SK-N-SH (cell line): ENCODE measurements around the gene ECEL1. TPM values are rescaled to one million over a fixed set of nuclear protein-coding genes. Genes with fewer than 3 reads are reported as not detected.

ENCODE experiments used
- CTCF ChIA-PET: fragments of 300-600, 350-600 bp; formaldehyde crosslinking; extraction: SDS; loops from one replicate; lab custom pipeline; 2021; lab: Yijun Ruan, JAX
- POLR2A ChIA-PET: fragments of 350-600 bp; sonication (Branson Sonifier 250); formaldehyde crosslinking; extraction: SDS; loops from one replicate; lab custom pipeline; 2020; ENCODE audit warnings: antibody characterized with exemption, inconsistent platforms; lab: Yijun Ruan, JAX
- DNase-seq: peaks from one replicate; pipeline ENCODE4 v3.0.0; 2012
- H2AFZ ChIP-seq: fragments of 200-600 bp; sonication (generic); 2 replicates; pipeline ENCODE4 v1.8.1; 2016; ENCODE audit warnings: antibody characterized with exemption, mild to moderate bottlenecking, low read depth
- H3F3A ChIP-seq: fragments of 200-600 bp; sonication (generic); replicated peaks from 2 replicates; pipeline ENCODE3; 2016; ENCODE audit warnings: antibody characterized with exemption, mild to moderate bottlenecking; ENCODE audit not compliant: insufficient read depth
- H3K27ac ChIP-seq, 2 experiments: fragments of 200-500 bp in 1 of 2; fragments of 200-600 bp in 1 of 2; sonication (Bioruptor generic) in 1 of 2; sonication (generic), shearing (Covaris generic) in 1 of 2; 2 replicates each; pipeline versions ENCODE4 v1.5.1 to v1.6.1; 2014 to 2016; ENCODE audit warnings: low read depth in 2 of 2, inconsistent platforms in 1 of 2, low read length in 1 of 2, mild to moderate bottlenecking in 1 of 2, mixed read lengths in 1 of 2
- H3K27me3 ChIP-seq: fragments of 200-600 bp; sonication (generic), shearing (Covaris generic); 2 replicates; pipeline ENCODE4 v1.6.1; 2016; ENCODE audit warnings: mixed run types; ENCODE audit not compliant: insufficient read depth
- H3K36me3 ChIP-seq, 2 experiments: fragments of 200-500 bp in 1 of 2; fragments of 200-600 bp in 1 of 2; sonication (Bioruptor generic) in 1 of 2; sonication (generic) in 1 of 2; replicated peaks in 1 of 2; 2 replicates each; pipeline versions ENCODE3 to v1.5.1; 2014 to 2016; ENCODE audit warnings: low read length in 1 of 2, mild to moderate bottlenecking in 1 of 2; ENCODE audit not compliant: insufficient read depth in 2 of 2, control insufficient read depth in 1 of 2
- H3K4me1 ChIP-seq, 2 experiments: fragments of 200-500 bp in 1 of 2; fragments of 200-600 bp in 1 of 2; sonication (Bioruptor generic) in 1 of 2; sonication (generic), shearing (Covaris generic) in 1 of 2; 2 replicates each; pipeline versions ENCODE4 v1.5.1 to v1.6.1; 2014 to 2016; ENCODE audit warnings: low read depth in 1 of 2, low read length in 1 of 2, mixed run types in 1 of 2; ENCODE audit not compliant: insufficient read depth in 2 of 2, control insufficient read depth in 1 of 2
- H3K4me2 ChIP-seq: fragments of 200-600 bp; sonication (generic), shearing (Covaris generic); 2 replicates; pipeline ENCODE4 v1.6.1; 2017; ENCODE audit warnings: mixed run types
- H3K4me3 ChIP-seq, 2 experiments: fragments of 200-500 bp in 1 of 2; fragments of 200-600 bp in 1 of 2; sonication (Bioruptor generic) in 1 of 2; sonication (generic), shearing (Covaris generic) in 1 of 2; 2 replicates each; pipeline versions ENCODE4 v1.5.1 to v1.8.1; 2014 to 2016; ENCODE audit warnings: low read depth in 2 of 2, inconsistent platforms in 1 of 2, low read length in 1 of 2, mild to moderate bottlenecking in 1 of 2, mixed read lengths in 1 of 2, moderate library complexity in 1 of 2
- H3K79me2 ChIP-seq: fragments of 200-600 bp; sonication (generic); 2 replicates; pipeline ENCODE4 v1.8.1; 2017; ENCODE audit warnings: mild to moderate bottlenecking; ENCODE audit not compliant: insufficient read depth
- H3K9ac ChIP-seq: fragments of 200-600 bp; sonication (generic); 2 replicates; pipeline ENCODE4 v1.6.1; 2017; ENCODE audit warnings: mixed run types
- H3K9me2 ChIP-seq: fragments of 200-600 bp; sonication (generic); 2 replicates; pipeline ENCODE4 v1.6.1; 2017; ENCODE audit warnings: mixed run types
- H3K9me3 ChIP-seq: fragments of 200-600 bp; sonication (generic); 2 replicates; pipeline ENCODE4 v1.6.1; 2017; ENCODE audit warnings: mixed run types, mild to moderate bottlenecking, moderate library complexity
- H4K20me1 ChIP-seq: fragments of 200-600 bp; sonication (generic); 2 replicates; pipeline ENCODE4 v1.6.1; 2017; ENCODE audit warnings: mild to moderate bottlenecking, mixed run types; ENCODE audit not compliant: insufficient read depth
- FOSL2 ChIP-seq: IDR thresholded peaks from 2 replicates; pipeline ENCODE4 v1.4.0; 2012; ENCODE audit warnings: low read depth, mild to moderate bottlenecking, moderate library complexity, borderline replicate concordance
- FOXJ3 ChIP-seq: sonication (generic); formaldehyde crosslinking; IDR thresholded peaks from 2 replicates; pipeline ENCODE4 v1.5.1; 2020; ENCODE audit warnings: mild to moderate bottlenecking, missing genetic modification reagents
- FOXM1 ChIP-seq: IDR thresholded peaks from 2 replicates; pipeline ENCODE4 v1.4.0; 2012; ENCODE audit warnings: low read depth, mild to moderate bottlenecking
- IRF3 ChIP-seq: fragments of 150-350 bp; IDR thresholded peaks from 2 replicates; pipeline ENCODE4 v1.6.1; 2016; ENCODE audit warnings: mild to moderate bottlenecking, low read depth, low read length
- JUND ChIP-seq: IDR thresholded peaks from 2 replicates; pipeline ENCODE4 v1.4.0; 2012
- MEF2A ChIP-seq: IDR thresholded peaks from 2 replicates; pipeline ENCODE4 v1.4.0; 2012; ENCODE audit warnings: low read depth, borderline replicate concordance
- NFIC ChIP-seq: IDR thresholded peaks from 2 replicates; pipeline ENCODE4 v1.4.0; 2012; ENCODE audit warnings: borderline replicate concordance
- NRF1 ChIP-seq: IDR thresholded peaks from 2 replicates; pipeline ENCODE4 v1.6.1; 2012; ENCODE audit warnings: low read depth, mild to moderate bottlenecking, low read length
- POLR2AphosphoS5 ChIP-seq: IDR thresholded peaks from 2 replicates; pipeline ENCODE4 v1.6.1; 2012; ENCODE audit warnings: low read depth, low read length
- RAD21 ChIP-seq: IDR thresholded peaks from 2 replicates; pipeline ENCODE4 v1.6.1; 2012; ENCODE audit warnings: mild to moderate bottlenecking, low read length
- RCOR1 ChIP-seq: fragments of 150-350 bp; IDR thresholded peaks from 2 replicates; pipeline ENCODE4 v1.6.1; 2017; ENCODE audit warnings: antibody characterized with exemption, low read length
- REST ChIP-seq: IDR thresholded peaks from 2 replicates; pipeline ENCODE4 v1.6.1; 2012; ENCODE audit warnings: mild to moderate bottlenecking, low read depth, low read length, moderate library complexity
- SIN3A ChIP-seq: IDR thresholded peaks from 2 replicates; pipeline ENCODE4 v1.6.1; 2012; ENCODE audit warnings: low read depth, mild to moderate bottlenecking, low read length, moderate library complexity, borderline replicate concordance
- SMC3 ChIP-seq: IDR thresholded peaks from 2 replicates; pipeline ENCODE4 v1.6.1; 2012; ENCODE audit warnings: low read depth, low read length, improper control_type of control experiment
- TAF1 ChIP-seq: IDR thresholded peaks from 2 replicates; pipeline ENCODE4 v1.6.1; 2012; ENCODE audit warnings: low read depth, mild to moderate bottlenecking, low read length, moderate library complexity, borderline replicate concordance
- TEAD4 ChIP-seq: IDR thresholded peaks from 2 replicates; pipeline ENCODE4 v1.4.0; 2012; ENCODE audit warnings: mild to moderate bottlenecking, borderline replicate concordance; ENCODE audit not compliant: insufficient read depth
- USF2 ChIP-seq: fragments of 150-350 bp; IDR thresholded peaks from 2 replicates; pipeline ENCODE4 v1.6.1; 2017; ENCODE audit warnings: antibody characterized with exemption, low read length, low read depth, borderline replicate concordance
- YY1 ChIP-seq: IDR thresholded peaks from 2 replicates; pipeline ENCODE4 v1.4.0; 2012; ENCODE audit warnings: low read depth, mild to moderate bottlenecking
- WGBS: methylation state at CpG from one replicate; pipeline ENCODE4 v1.1.6; 2017; ENCODE audit warnings: low lambda C conversion rate; 5-methylcytosine and 5-hydroxymethylcytosine counted together
- polyA plus RNA-seq, 3 experiments: library from polyadenylated mRNA; depleted of rRNA; stranded (reverse); fragments of >200 nt; gene quantifications; 2 replicates each; pipeline ENCODE4 v1.2.3, GENCODE V29; 2012

The ECEL1 gene
- polyA plus RNA-seq, 1 of the 3 experiments (the other 2 are of a cell fraction): not detected

GRCh38 chr2:232476045-232476444, 11.6 kb downstream of the ECEL1 start (continued):
- no peak for TF ChIP-seq IRF3
- no peak for TF ChIP-seq JUND
- TF ChIP-seq MEF2A: no peak
- TF ChIP-seq FOXM1: no peak
- no peak for TF ChIP-seq SMC3
- TF ChIP-seq TEAD4: no peak
- TF ChIP-seq, all 33 proteins: peak for 0

- ChIA-PET CTCF (interaction anchor here (0.7 to 7.7 kb wide), 6 partner anchors 9 to 49 kb away, joined by 3 to 56 read pairs (median 4); partner anchors contain the start of gene PRSS56), POLR2A (interaction anchor here (1.1 kb wide), 1 partner anchor 77 kb away, joined by 3 read pairs; the partner anchor contains the start of genes EIF4E2 and TIGD1)
Observed at GRCh38 chr2:232473467-232473890, 14.2 kb downstream of the ECEL1 start.

More at GRCh38 chr2:232473467-232473890, 14.2 kb downstream of the ECEL1 start:
- no peaks in the 10 kb centered on the region for H3K9me2 ChIP-seq
- no peaks in the 10 kb centered on the region for H3K36me3 ChIP-seq
- H3K79me2 ChIP-seq: no peaks in the 10 kb centered on the region
- no peak overlapping the region for H3K27ac ChIP-seq
- H3K27me3 ChIP-seq: peaks cover 44% of the 10 kb centered on the region
- H3K4me3 ChIP-seq: no peak overlapping the region
- H3K4me2 ChIP-seq: no peak overlapping the region
- no peaks in the 10 kb centered on the region for H3K9me3 ChIP-seq
- no peaks in the 10 kb centered on the region for H3F3A ChIP-seq
- DNase-seq: peak; percentile 70
- no peak overlapping the region for H3K9ac ChIP-seq
- TF ChIP-seq POLR2AphosphoS5 (no peak), REST (no peak), FOXJ3 (no peak), RCOR1 (0 out of 2 replicates have a peak, but pooled peaks have one; percentile 18), USF2 (no peak), SMC3 (no peak), JUND (no peak), FOSL2 (no peak), MEF2A (no peak), TAF1 (no peak), NFIC (peak; percentile 40; the same call in 1 of the 2 replicates), RAD21 (no peak), NRF1 (no peak), FOXM1 (no peak), SIN3A (no peak), YY1 (no peak)
- peaks cover 0 to 4% of the 10 kb centered on the region in 2 experiments; a peak in 1 of 4 replicates for H3K4me1 ChIP-seq
- H4K20me1 ChIP-seq: no peaks in the 10 kb centered on the region
- H2AFZ ChIP-seq: no peak overlapping the region
- 6% methylated on average over 6 of the region's 6 CpGs for WGBS
